Neural progenitor cell (in vitro differentiated cells): ENCODE data around the gene PSG6.
"Not testable (repeated sequence)": the region's sequence is repeated elsewhere in the genome, so short reads cannot be mapped to it uniquely, and the experiment has no call there.

Experiments used
- EZH2phosphoT487 ChIP-seq: fragments of 200-600 bp; sonication (generic); IDR thresholded peaks from 2 replicates; pipeline ENCODE4 v1.6.1; 2017; ENCODE audit warnings: antibody characterized with exemption
- TF ChIP-seq, protein P1 (sequence below): fragments of 200-600 bp; sonication (generic); IDR thresholded peaks from 2 replicates; pipeline ENCODE4 v1.5.1; 2017; ENCODE audit warnings: antibody characterized with exemption, mild to moderate bottlenecking

DNA sequence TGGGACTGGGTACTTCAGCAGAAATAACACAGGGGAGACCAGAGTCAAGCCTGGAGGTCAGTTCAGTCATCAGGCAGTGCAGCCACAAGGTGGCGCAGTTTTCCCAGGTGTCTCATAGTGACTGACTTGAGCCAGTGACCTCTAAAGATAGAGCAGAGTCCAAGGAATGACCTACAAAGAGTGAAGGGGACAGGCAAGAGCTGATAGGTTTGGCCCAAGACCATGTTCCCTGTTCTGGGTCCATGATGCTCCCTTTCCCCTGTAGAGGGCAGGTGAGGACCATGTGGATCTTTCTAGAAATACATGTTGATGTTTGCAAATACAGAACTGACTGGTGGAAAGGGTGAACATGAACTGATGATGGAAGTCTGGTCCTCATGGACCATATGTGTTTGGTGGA lies 12.5 kb upstream of the PSG6 start:
- TF ChIP-seq EZH2phosphoT487 = not testable (repeated sequence)
- TF ChIP-seq, protein P1, sequence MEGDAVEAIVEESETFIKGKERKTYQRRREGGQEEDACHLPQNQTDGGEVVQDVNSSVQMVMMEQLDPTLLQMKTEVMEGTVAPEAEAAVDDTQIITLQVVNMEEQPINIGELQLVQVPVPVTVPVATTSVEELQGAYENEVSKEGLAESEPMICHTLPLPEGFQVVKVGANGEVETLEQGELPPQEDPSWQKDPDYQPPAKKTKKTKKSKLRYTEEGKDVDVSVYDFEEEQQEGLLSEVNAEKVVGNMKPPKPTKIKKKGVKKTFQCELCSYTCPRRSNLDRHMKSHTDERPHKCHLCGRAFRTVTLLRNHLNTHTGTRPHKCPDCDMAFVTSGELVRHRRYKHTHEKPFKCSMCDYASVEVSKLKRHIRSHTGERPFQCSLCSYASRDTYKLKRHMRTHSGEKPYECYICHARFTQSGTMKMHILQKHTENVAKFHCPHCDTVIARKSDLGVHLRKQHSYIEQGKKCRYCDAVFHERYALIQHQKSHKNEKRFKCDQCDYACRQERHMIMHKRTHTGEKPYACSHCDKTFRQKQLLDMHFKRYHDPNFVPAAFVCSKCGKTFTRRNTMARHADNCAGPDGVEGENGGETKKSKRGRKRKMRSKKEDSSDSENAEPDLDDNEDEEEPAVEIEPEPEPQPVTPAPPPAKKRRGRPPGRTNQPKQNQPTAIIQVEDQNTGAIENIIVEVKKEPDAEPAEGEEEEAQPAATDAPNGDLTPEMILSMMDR = peak; percentile 5
